HUES48 (cell line): Measurements from ENCODE around the gene PTTG1.

Source experiments
- H3K27ac ChIP-seq: one replicate; pipeline ENCODE4 v1.7.0; 2013; ENCODE audit warnings: low read depth, low read length, inconsistent platforms
- H3K27me3 ChIP-seq: 2 replicates; pipeline ENCODE4 v1.6.1; 2013; ENCODE audit warnings: mild to moderate bottlenecking, low read length; ENCODE audit not compliant: control insufficient read depth, insufficient read depth
- H3K36me3 ChIP-seq: 2 replicates; pipeline ENCODE4 v1.6.1; 2013; ENCODE audit warnings: low read length; ENCODE audit not compliant: control insufficient read depth, insufficient read depth
- H3K4me1 ChIP-seq: 2 replicates; pipeline ENCODE4 v1.6.1; 2013; ENCODE audit warnings: mild to moderate bottlenecking, low read length; ENCODE audit not compliant: control insufficient read depth, insufficient read depth
- H3K4me3 ChIP-seq: 2 replicates; pipeline ENCODE4 v1.5.1; 2013; ENCODE audit warnings: mild to moderate bottlenecking, low read depth, low read length
- H3K9ac ChIP-seq: 2 replicates; pipeline ENCODE4 v1.6.1; 2013; ENCODE audit warnings: mild to moderate bottlenecking, low read depth, low read length, moderate library complexity
- H3K9me3 ChIP-seq: 2 replicates; pipeline ENCODE4 v1.6.1; 2013; ENCODE audit warnings: low read length; ENCODE audit not compliant: control insufficient read depth, insufficient read depth

PTTG1 gene

GRCh38 chr5:160453751-160454150 is 32.1 kb downstream of the PTTG1 start:
- H3K27me3 ChIP-seq = no peaks in the 10 kb centered on the region
- no peaks in the 10 kb centered on the region for H3K4me1 ChIP-seq
- no peak overlapping the region for H3K9ac ChIP-seq
- no peaks in the 10 kb centered on the region for H3K9me3 ChIP-seq
- H3K4me3 ChIP-seq = no peak overlapping the region
- no peak overlapping the region for H3K27ac ChIP-seq
- no peaks in the 10 kb centered on the region for H3K36me3 ChIP-seq

GRCh38 chr5:160455600-160455999 is 33.9 kb downstream of the PTTG1 start:
- H3K9ac ChIP-seq = no peak overlapping the region
- H3K9me3 ChIP-seq = no peaks in the 10 kb centered on the region
- no peaks in the 10 kb centered on the region for H3K4me1 ChIP-seq
- no peaks in the 10 kb centered on the region for H3K27me3 ChIP-seq
- no peak overlapping the region for H3K27ac ChIP-seq
- no peak overlapping the region for H3K4me3 ChIP-seq
- no peaks in the 10 kb centered on the region for H3K36me3 ChIP-seq

- H3K9me3 ChIP-seq = no peaks in the 10 kb centered on the region
- H3K4me1 ChIP-seq = no peaks in the 10 kb centered on the region
- no peak overlapping the region for H3K9ac ChIP-seq
- no peak overlapping the region for H3K27ac ChIP-seq
- H3K4me3 ChIP-seq = no peak overlapping the region
- H3K36me3 ChIP-seq = no peaks in the 10 kb centered on the region
- H3K27me3 ChIP-seq = no peaks in the 10 kb centered on the region
Measured at GRCh38 chr5:160456480-160457177, 35.0 kb downstream of the PTTG1 start.

GRCh38 chr5:160457252-160457651 is 35.6 kb downstream of the PTTG1 start:
- H3K9ac ChIP-seq = no peak overlapping the region
- no peaks in the 10 kb centered on the region for H3K36me3 ChIP-seq
- H3K4me3 ChIP-seq = no peak overlapping the region
- H3K27ac ChIP-seq = no peak overlapping the region
- no peaks in the 10 kb centered on the region for H3K4me1 ChIP-seq
- no peaks in the 10 kb centered on the region for H3K9me3 ChIP-seq
- H3K27me3 ChIP-seq = no peaks in the 10 kb centered on the region

- no peak overlapping the region for H3K27ac ChIP-seq
- no peak overlapping the region for H3K4me3 ChIP-seq
Measured at GRCh38 chr5:160458806-160459800, 37.4 kb downstream of the PTTG1 start.

GRCh38 chr5:160460377-160461049 is 38.9 kb downstream of the PTTG1 start:
- Histone ChIP-seq H3K9ac (no peak overlapping the region), H3K36me3 (no peaks in the 10 kb centered on the region), H3K27ac (no peak overlapping the region), H3K9me3 (no peaks in the 10 kb centered on the region), H3K27me3 (no peaks in the 10 kb centered on the region), H3K4me3 (no peak overlapping the region), H3K4me1 (0 out of 2 replicates have a peak, but pooled peaks cover 4% of the 10 kb centered on the region)

More at GRCh38 chr5:160458806-160459800, 37.4 kb downstream of the PTTG1 start:
- H3K36me3 ChIP-seq = no peaks in the 10 kb centered on the region
- no peaks in the 10 kb centered on the region for H3K9me3 ChIP-seq
- H3K27me3 ChIP-seq = no peaks in the 10 kb centered on the region
- H3K4me1 ChIP-seq = 0 out of 2 replicates have a peak, but pooled peaks cover 4% of the 10 kb centered on the region
- H3K9ac ChIP-seq = no peak overlapping the region

- Histone ChIP-seq H3K27ac (no peak overlapping the region), H3K27me3 (no peaks in the 10 kb centered on the region), H3K9ac (no peak overlapping the region), H3K4me1 (0 out of 2 replicates have a peak, but pooled peaks cover 4% of the 10 kb centered on the region), H3K36me3 (no peaks in the 10 kb centered on the region), H3K9me3 (no peaks in the 10 kb centered on the region), H3K4me3 (no peak overlapping the region)
Measured at GRCh38 chr5:160461378-160461777, 39.7 kb downstream of the PTTG1 start.

GRCh38 chr5:160462167-160462566 is 40.5 kb downstream of the PTTG1 start:
- no peaks in the 10 kb centered on the region for H3K36me3 ChIP-seq
- peaks cover 5% of the 10 kb centered on the region; the same call in 1 of the 2 replicates for H3K4me1 ChIP-seq
- H3K4me3 ChIP-seq = no peak overlapping the region
- H3K27ac ChIP-seq = no peak overlapping the region
- no peaks in the 10 kb centered on the region for H3K27me3 ChIP-seq
- H3K9me3 ChIP-seq = no peaks in the 10 kb centered on the region
- no peak overlapping the region for H3K9ac ChIP-seq

GRCh38 chr5:160463227-160463626 is 41.6 kb downstream of the PTTG1 start:
- Histone ChIP-seq H3K4me3 (no peak overlapping the region), H3K27me3 (no peaks in the 10 kb centered on the region), H3K9me3 (no peaks in the 10 kb centered on the region), H3K9ac (no peak overlapping the region), H3K4me1 (peaks cover 12% of the 10 kb centered on the region), H3K27ac (no peak overlapping the region), H3K36me3 (no peaks in the 10 kb centered on the region)

- peaks cover 12% of the 10 kb centered on the region for H3K4me1 ChIP-seq
- H3K9ac ChIP-seq = no peak overlapping the region
- no peak overlapping the region for H3K4me3 ChIP-seq
- H3K36me3 ChIP-seq = no peaks in the 10 kb centered on the region
- no peaks in the 10 kb centered on the region for H3K9me3 ChIP-seq
- no peaks in the 10 kb centered on the region for H3K27me3 ChIP-seq
- H3K27ac ChIP-seq = no peak overlapping the region
Measured at GRCh38 chr5:160463740-160464465, 42.2 kb downstream of the PTTG1 start.
